ENCODE data around the gene NGEF. TPM values are rescaled to one million over a fixed set of nuclear protein-coding genes. Genes with fewer than 3 reads are reported as not detected.

NGEF gene
- total RNA-seq, 2 experiments from 2014 or later: not detected

DNA sequence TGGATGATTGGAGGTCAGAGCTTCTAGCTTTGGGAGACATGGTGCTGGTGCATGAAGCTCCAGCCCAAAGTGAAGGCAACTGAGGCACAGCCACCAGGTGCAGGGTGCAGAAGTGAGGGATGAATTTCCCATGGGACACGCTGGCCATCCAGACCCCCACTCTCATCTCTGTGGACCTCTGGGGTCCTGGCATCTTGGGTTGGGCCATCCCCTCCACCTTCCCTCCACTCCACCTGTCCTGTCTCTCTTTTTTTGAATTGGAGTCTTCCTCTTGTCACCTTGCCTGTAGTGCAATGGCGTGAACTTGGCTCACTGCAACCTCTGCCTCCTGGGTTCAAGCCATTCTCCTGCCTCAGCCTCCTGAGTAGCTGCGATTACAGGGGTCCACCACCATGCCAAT is 3.4 kb downstream of the NGEF start:
- H3K4me3 Mint-ChIP-seq: no peak overlapping the region
- no peaks in the 10 kb centered on the region for H3K4me1 Mint-ChIP-seq
- H3K9me3 Mint-ChIP-seq: no peaks in the 10 kb centered on the region
- no peak overlapping the region for H3K27ac Mint-ChIP-seq
- ATAC-seq (ENCODE audit: low read depth): no peak
- no peaks in the 10 kb centered on the region for H3K36me3 Mint-ChIP-seq
- H3K27me3 Mint-ChIP-seq: peaks cover 9% of the 10 kb centered on the region
- DNase-seq: no peak
- POLR2A ChIA-PET: no interaction called here

DNA sequence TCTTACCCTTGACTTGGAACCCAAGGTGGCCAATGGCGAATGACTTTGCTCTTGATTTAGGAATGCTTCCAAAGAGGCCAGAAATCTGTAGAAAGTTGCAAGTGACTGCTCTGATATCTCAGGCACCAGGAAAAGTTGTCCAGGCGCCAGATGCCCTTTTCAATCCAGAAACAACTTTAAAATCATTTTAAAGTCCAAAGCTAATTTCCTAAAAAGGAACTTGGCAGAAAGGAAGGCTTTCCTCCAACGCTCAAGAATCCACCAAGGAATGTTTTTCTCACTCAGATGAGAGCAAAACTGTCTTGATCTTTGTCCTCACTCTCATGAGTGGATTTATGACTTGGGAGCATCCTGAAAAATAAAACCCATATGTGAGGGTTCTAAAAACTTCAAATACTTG is 5.3 kb downstream of the NGEF start:
- no peaks in the 10 kb centered on the region for H3K4me1 Mint-ChIP-seq
- no peaks in the 10 kb centered on the region for H3K36me3 Mint-ChIP-seq
- H3K9me3 Mint-ChIP-seq: no peaks in the 10 kb centered on the region
- ATAC-seq (ENCODE audit: low read depth): no peak
- POLR2A ChIA-PET: interaction anchor here (0.9 kb wide), 1 partner anchor 23 kb away, joined by 3 read pairs; no protein-coding TSS in a partner anchor
- H3K27ac Mint-ChIP-seq: no peak overlapping the region
- DNase-seq: no peak
- H3K4me3 Mint-ChIP-seq: no peak overlapping the region
- H3K27me3 Mint-ChIP-seq: peaks cover 9% of the 10 kb centered on the region

DNA sequence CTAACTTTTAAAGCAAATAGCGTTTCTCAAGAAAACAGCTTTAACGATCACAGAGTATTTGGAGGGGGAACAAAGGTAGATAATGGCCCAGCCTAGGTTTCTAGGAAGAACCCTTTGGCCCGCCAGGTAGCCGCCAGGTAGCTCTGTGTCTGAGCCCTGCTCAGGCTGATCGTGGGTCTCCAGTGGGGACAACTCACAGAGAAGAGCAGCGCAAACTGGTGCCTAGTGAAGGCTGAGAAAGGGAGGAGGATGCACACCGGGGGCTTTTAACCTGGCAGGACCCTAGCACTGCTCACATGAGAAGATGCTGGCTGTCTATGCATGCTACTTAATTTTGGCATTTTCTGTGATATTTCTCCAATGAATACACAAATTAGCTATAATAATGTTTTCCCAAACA is 5.8 kb downstream of the NGEF start:
- H3K9me3 Mint-ChIP-seq: no peaks in the 10 kb centered on the region
- no peaks in the 10 kb centered on the region for H3K36me3 Mint-ChIP-seq
- DNase-seq (no peak), ATAC-seq (ENCODE audit: low read depth) (no peak)
- no peaks in the 10 kb centered on the region for H3K4me1 Mint-ChIP-seq
- no peak overlapping the region for H3K4me3 Mint-ChIP-seq
- H3K27me3 Mint-ChIP-seq: peaks cover 9% of the 10 kb centered on the region
- no peak overlapping the region for H3K27ac Mint-ChIP-seq
- POLR2A ChIA-PET: no interaction called here

DNA sequence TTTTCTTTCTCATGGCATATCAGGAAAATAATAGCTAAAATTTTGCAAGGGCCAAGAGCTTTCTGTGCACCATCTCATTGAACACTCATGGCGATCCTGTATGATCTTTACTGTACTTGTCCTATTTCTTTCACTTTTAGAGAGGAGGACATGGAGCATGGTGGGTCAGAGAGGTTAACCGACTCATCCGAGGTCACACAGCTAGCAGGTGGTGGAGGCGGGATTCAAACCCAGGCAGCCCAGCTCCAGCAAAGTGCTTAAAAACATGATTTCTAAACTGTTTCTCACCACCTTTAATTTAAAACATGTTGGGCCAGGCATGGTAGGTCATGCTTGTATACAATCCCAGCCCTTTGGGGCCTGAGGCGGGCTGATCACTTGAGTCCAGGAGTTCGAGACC is 6.4 kb downstream of the NGEF start:
- ATAC-seq (ENCODE audit: low read depth): no peak
- no peak for DNase-seq
- Mint-ChIP-seq H3K27ac (no peak overlapping the region), H3K4me3 (no peak overlapping the region), H3K9me3 (no peaks in the 10 kb centered on the region), H3K36me3 (no peaks in the 10 kb centered on the region), H3K4me1 (no peaks in the 10 kb centered on the region), H3K27me3 (peaks cover 9% of the 10 kb centered on the region)
- POLR2A ChIA-PET: no interaction called here

DNA sequence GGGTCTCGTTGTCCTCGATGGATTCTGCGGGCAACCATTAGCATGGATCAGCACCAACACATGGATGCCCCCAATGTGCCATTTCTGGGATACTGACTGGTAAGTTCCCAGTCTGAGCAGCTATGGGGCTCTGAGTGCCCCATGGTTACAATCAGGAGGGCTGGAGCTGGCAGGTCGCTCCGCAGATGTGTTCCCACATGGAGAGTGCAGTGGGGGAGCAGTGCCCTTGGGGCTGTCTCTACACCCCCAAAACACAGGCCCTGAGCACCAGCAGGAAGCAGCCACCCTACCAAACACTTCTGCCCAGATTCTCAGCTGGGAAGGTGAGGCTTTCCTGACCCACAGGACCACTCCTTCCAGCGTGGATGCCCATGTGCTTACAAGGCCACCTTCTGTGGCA is 8.0 kb downstream of the NGEF start:
- Mint-ChIP-seq H3K9me3 (no peaks in the 10 kb centered on the region), H3K36me3 (no peaks in the 10 kb centered on the region), H3K4me1 (no peaks in the 10 kb centered on the region), H3K4me3 (no peak overlapping the region), H3K27ac (no peak overlapping the region), H3K27me3 (peaks cover 6% of the 10 kb centered on the region)
- ATAC-seq (ENCODE audit: low read depth) (no peak), DNase-seq (no peak)
- POLR2A ChIA-PET: no interaction called here

DNA sequence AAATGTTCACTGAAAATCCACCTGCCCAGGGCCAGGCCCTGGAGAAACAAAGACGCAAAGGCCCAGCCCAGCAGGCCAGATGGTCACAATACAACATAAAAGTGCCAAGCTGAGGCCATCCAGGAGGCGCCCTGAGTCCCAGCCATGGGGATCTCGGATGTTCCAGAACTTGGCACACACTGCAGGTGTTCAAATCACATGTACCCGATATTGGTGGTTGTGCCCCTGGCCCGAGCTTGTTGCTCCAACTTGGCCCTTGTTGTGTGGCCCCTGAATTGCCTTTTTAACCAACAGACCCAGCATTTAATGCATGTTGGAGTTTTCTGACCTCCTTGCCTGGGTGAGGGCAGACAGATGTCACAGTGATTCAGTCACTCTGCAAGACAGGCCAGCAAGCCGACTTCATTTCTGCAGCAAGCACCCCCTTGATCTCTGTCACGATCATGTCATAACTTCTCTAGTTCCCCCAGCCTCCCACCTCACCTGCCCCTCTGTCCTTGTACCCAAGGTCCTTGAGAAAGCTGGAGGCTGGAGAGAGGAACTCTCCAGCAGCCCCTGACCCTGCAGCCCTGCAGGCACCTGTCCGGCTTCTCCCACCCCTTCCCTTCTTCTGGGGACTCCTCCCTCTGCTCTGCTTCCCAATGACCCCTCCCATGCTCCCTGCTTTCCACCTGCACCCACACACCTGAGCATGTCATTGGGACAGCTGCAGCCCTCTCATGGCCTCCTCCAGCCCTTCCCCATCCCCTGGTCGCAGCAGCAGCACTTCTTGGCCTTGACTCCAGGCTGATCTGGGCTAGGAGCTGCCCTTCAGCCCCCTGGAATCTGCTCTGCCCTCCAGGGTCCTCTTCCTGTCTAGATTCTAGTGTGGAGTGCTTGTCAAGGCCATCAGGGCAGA is 9.1 kb downstream of the NGEF start:
- POLR2A ChIA-PET: no interaction called here
- no peak for DNase-seq

DNA sequence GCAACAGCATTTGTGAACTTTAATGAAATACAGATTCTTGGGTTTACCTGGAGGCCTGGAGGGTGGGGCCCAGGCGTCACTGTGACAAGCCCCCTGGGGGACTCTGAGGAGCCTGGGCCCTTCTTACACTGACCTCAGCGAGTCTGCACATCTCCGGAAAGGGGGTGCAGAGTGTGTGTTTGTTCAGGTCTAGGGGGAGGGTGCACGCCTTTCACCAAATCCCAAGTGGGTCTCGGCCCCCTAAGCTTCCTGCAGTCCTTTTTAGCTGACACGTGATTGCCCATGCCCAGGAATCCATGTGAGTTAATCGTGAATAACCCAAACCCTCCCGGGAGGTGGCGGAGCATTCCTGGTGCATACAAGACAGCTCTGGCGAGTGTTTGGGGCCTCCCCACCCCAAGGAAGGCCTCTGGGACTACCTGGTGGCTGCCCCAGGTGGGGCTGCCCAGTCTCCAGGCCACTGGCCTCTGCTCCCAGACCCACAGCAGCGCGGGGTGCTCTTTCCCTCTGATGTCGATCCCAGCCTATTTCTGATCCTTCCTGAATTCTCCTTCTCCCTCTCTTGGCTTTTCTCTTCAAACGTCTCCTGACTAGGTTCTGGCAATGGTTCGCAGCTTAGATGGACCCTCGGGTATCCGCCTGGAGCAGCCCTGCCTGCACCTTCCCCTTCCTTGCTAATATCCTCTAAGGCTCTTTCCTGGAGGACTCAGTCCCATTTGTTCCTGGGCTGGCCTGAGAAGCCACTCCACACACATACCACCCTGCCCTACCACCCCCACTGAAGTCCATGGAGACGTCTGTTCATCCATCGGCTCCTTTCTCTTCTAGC is 10.0 kb downstream of the NGEF start:
- DNase-seq (no peak), ATAC-seq (ENCODE audit: low read depth) (no peak)
- Mint-ChIP-seq H3K9me3 (no peaks in the 10 kb centered on the region), H3K36me3 (no peaks in the 10 kb centered on the region), H3K27me3 (peaks cover 4% of the 10 kb centered on the region), H3K27ac (no peak overlapping the region), H3K4me3 (no peak overlapping the region), H3K4me1 (no peaks in the 10 kb centered on the region)
- POLR2A ChIA-PET: no interaction called here

More for the DNA sequence above, 9.1 kb downstream of the NGEF start:
- Mint-ChIP-seq H3K27me3 (peaks cover 6% of the 10 kb centered on the region), H3K36me3 (no peaks in the 10 kb centered on the region), H3K4me3 (no peak overlapping the region), H3K4me1 (no peaks in the 10 kb centered on the region), H3K27ac (no peak overlapping the region), H3K9me3 (no peaks in the 10 kb centered on the region)
- ATAC-seq (ENCODE audit: low read depth): no peak

DNA sequence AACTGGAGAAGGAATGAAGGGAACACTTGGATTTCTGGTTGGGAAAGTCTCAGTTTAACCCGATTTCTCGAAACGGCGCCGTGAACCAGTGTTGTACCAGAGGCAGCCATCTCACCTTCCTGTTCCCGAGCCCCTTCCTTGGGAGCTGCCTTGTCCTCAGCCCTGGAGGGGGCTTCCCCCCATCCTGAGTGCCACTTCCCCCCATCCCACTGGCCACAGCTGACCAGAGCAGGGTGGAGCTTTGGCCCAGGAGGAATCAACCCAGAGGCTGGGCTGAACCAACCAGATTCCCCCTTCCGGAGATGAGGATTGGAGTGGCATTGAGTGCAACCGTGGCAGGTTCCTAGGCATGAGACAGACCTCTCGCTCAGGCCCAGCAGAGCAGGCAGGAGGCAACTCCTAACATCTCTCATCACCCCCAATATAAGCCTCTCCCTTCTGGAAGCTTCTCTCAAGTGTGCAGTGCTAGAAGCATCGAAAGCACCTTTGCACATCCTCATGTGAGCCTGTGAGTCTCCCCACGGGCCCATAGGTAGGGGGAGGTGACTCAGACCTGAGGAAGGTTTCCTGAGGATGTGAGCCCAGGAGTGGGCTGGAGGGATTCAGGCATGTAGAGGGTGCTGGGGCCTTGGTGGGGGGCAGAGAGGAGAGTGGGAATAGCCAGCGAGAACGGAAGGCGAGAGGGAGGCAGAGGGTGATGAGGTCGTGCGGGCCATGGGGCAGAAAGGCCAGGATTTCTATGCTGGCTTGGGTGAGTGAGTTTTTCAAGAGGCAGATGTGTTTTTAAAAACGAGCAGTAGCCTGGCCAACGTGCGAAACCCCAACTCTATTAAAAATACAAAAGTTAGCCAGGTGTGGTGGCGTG is 11.9 kb downstream of the NGEF start:
- peaks cover 3% of the 10 kb centered on the region for H3K27me3 Mint-ChIP-seq
- no peak for ATAC-seq (ENCODE audit: low read depth)
- no peak overlapping the region for H3K4me3 Mint-ChIP-seq
- H3K9me3 Mint-ChIP-seq: no peaks in the 10 kb centered on the region
- no peaks in the 10 kb centered on the region for H3K36me3 Mint-ChIP-seq
- DNase-seq: no peak
- H3K4me1 Mint-ChIP-seq: no peaks in the 10 kb centered on the region
- no peak overlapping the region for H3K27ac Mint-ChIP-seq
- POLR2A ChIA-PET: no interaction called here

DNA sequence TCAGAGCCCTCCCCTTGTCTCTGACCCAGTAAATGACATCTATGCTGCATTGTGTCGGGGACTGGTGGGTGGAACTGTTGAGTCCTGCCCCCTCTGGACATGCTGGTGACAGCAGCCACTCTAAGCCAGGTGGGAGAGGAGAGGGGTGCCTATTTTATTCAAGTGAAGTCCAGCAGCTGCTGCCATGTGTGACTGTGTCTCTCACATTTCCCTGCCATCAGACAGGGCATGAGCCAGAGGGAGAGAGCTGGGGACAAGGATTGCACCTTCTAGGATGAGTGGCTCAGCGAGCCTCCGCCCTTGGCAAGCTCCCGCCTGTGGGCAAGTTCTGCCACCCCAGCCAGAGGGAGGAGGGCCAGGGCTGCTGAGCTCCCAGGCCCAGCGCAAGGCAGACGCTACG is 13.7 kb downstream of the NGEF start:
- no peaks in the 10 kb centered on the region for H3K27me3 Mint-ChIP-seq
- H3K4me3 Mint-ChIP-seq: no peak overlapping the region
- H3K4me1 Mint-ChIP-seq: no peaks in the 10 kb centered on the region
- no peak for DNase-seq
- H3K27ac Mint-ChIP-seq: no peak overlapping the region
- no peaks in the 10 kb centered on the region for H3K36me3 Mint-ChIP-seq
- POLR2A ChIA-PET: no interaction called here
- ATAC-seq (ENCODE audit: low read depth): no peak
- no peaks in the 10 kb centered on the region for H3K9me3 Mint-ChIP-seq

DNA sequence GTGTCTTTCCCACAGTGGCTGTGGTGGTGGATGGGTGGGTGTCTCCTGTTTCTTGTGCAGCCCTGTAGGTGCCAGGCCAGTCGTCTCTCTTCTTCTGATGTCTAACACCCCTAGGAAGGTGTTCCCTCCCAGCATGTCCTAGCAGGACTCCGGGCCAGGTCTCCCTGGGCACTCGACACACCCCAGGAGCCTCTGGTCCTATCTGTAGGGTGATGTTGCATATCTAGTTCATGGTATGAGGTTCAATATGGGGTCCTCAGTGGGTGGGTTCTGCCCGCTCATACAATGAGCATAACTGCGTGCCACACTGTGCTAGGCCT is 14.4 kb downstream of the NGEF start:
- Mint-ChIP-seq H3K27ac (no peak overlapping the region), H3K36me3 (no peaks in the 10 kb centered on the region), H3K27me3 (no peaks in the 10 kb centered on the region), H3K4me3 (no peak overlapping the region), H3K9me3 (no peaks in the 10 kb centered on the region), H3K4me1 (no peaks in the 10 kb centered on the region)
- POLR2A ChIA-PET: no interaction called here
- DNase-seq: no peak
- ATAC-seq (ENCODE audit: low read depth): no peak

DNA sequence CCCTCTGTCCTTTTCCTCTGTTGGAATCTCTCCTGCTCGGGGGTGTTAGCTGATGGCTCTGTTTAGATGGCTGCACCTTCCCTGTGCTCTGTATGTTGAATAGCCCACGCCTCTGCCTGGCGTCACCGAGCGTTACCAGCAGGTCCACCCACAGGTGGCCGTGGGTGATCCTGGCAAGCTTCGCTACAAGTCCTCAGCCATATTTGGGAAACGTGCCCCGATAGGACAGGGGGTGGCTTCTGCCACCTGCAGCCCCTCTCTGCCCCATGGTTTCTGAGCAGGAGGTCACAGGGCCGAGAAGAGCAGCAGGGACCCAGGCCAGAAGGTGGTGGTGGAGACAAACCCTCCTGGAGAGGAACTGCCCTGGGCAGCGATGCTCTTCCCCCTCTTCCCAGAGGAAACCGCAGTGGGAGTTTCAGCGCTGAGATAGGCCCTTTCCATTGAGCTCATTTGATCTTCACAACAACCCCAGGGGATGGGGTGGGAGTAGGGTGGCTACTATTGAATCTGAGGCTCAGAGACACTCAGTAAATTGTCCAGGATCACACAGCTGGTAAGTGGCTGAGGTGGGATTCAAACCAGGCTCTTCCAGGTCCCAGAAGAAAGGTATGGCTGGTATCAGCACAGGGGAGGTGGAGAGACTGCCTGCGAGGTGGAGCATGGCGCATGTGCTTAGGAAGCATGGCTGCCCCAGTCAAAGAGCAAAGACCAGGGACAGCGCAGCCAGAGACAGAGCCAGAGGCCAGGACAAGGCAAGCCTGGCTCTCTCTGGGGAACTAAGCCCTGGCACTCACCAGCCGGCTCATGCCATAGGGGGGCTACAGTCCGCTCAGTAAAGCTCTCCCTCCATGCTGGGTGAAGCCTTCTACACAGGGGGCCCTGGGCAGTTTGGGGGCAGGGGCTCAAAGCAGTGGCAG is 15.0 kb downstream of the NGEF start:
- no peak overlapping the region for H3K4me3 Mint-ChIP-seq

DNA sequence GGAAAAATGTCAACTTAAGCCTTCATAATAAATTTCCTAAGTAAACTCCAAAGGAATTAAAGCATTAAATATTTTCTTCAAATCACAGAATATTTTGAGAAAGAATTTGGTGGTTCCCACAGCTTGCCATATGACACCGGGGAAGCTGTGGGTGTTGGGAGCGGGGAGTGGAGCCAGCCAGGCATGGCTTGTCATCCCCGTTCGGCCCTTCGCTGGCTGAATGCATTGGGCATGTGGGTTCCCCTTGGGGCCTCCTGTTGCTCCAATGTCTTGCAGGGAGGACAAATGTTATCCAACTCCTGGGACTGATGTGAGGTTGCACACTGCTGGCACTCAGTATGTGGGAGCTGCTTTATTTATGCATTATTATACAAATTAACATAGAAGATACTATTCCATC is 18.6 kb downstream of the NGEF start:
- no peak for ATAC-seq (ENCODE audit: low read depth)
- no peaks in the 10 kb centered on the region for H3K4me1 Mint-ChIP-seq
- H3K36me3 Mint-ChIP-seq: no peaks in the 10 kb centered on the region
- DNase-seq: no peak
- H3K27ac Mint-ChIP-seq: no peak overlapping the region
- no peak overlapping the region for H3K4me3 Mint-ChIP-seq
- no peaks in the 10 kb centered on the region for H3K9me3 Mint-ChIP-seq
- POLR2A ChIA-PET: no interaction called here
- peaks cover 21% of the 10 kb centered on the region for H3K27me3 Mint-ChIP-seq

More for the DNA sequence above, 15.0 kb downstream of the NGEF start:
- no peaks in the 10 kb centered on the region for H3K9me3 Mint-ChIP-seq
- no peak for ATAC-seq (ENCODE audit: low read depth)
- POLR2A ChIA-PET: no interaction called here
- no peak for DNase-seq
- H3K27me3 Mint-ChIP-seq: no peaks in the 10 kb centered on the region
- no peak overlapping the region for H3K27ac Mint-ChIP-seq
- H3K36me3 Mint-ChIP-seq: no peaks in the 10 kb centered on the region
- H3K4me1 Mint-ChIP-seq: no peaks in the 10 kb centered on the region

Data from activated naive CD8-positive, alpha-beta T cell treated with anti-CD3 and anti-CD28 coated beads, Interleukin-2, amount 10 ng/mL, durations not matched to agents 7 days and 5 days (primary cell).